ENCODE results near the gene GDPD3.
"Not testable (repeated sequence)": the region's sequence is repeated elsewhere in the genome, so short reads cannot be mapped to it uniquely, and the experiment has no call there.

The GDPD3 gene

GRCh38 chr16:30113031-30113710, at the start of gene GDPD3:
GDPD3 (minus strand) TSS chr16:30113537; CDS start chr16:30113478, 59 bp downstream.
- DNase-seq (ENCODE audit: low read depth, low spot score) = no peak

- no peak for DNase-seq (ENCODE audit: low read depth, low spot score)
Measured at GRCh38 chr16:30157214-30157613, 43.9 kb upstream of the GDPD3 start.

GRCh38 chr16:30155188-30155587, 41.9 kb upstream of the GDPD3 start:
- DNase-seq (ENCODE audit: low read depth, low spot score) = no peak

DNA sequence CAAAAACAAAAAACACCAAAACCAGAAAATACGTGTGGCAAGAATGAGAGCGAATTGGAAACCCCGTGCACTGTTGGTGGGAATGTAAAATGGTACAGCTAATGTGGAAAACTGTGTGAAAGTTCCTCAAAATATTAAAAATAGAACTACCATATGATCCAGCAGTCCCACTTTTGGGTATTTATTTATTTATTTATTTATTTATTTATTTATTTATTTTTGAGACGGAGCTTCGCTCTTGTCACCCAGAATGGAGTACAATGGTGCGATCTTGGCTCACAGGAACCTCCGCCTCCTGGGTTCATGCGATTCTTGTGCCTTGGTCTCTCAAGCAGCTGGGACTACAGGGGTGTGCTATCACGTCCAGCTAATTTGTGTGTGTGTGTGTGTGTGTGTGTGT, 39.2 kb upstream of the GDPD3 start:
- DNase-seq (ENCODE audit: low read depth, low spot score) = no peak

GRCh38 chr16:30151091-30151490, 37.8 kb upstream of the GDPD3 start:
- no peak for DNase-seq (ENCODE audit: low read depth, low spot score)

DNA sequence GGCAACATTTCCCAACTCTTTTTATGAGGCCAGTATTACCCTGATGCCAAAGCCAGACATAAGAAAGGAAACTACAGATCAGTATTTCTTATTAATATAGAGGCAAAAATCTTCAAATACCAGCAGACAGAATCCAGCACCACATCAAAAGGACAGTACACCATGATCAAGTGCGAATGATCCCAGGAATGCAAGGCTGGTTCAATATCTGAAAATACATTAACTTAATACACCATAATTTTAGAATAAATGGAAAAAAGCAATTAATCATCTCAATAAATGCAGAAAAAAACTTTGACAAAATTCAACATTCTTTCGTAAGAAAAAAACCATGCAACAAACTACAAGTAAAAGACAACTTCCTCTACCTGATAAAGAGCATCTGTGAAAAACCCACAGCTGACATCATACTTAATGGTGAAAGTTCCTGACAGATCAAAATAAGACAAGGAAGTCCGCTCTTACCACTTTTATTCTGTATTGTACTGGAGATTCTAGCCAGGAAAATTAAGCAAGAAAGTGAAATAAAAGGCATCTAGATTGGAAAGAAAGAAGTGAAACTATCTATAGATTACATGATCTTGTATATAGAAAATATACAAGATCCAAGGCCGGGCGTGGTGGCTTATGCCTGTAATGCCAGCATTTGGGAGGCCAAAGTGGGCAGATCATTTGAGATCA, 36.1 kb upstream of the GDPD3 start:
- no peak for DNase-seq (ENCODE audit: low read depth, low spot score)

DNA sequence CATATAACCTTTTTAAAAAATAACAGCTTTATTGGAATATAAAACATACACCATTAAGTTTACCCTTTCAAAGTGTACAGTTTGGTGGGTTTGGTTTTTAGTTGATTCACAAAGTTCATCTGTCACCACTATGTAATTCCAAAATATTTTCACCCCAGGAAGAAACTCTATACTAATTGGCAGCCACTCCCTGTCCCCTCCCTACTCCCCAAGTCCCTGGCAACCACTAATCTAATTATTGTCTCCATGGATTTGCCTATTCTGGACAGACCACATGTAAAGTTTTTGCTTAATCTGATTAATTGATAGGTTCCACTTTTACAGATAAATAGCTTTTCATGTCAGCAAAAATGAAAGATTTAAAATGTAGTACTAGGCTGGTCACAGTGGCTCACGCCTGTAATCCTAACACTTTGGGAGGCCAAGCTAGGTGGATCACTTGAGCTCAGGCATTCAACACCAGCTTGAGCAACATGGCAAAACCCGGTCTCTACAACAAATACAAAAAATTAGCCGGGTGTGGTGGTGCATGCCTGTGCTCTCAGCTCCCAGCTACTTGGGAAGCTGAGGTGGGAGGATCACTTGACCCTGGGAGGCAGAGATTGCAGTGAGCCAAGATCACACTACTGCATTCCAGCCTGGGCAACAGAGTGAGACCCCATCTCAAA, 34.6 kb upstream of the GDPD3 start:
- no peak for DNase-seq (ENCODE audit: low read depth, low spot score)

DNA sequence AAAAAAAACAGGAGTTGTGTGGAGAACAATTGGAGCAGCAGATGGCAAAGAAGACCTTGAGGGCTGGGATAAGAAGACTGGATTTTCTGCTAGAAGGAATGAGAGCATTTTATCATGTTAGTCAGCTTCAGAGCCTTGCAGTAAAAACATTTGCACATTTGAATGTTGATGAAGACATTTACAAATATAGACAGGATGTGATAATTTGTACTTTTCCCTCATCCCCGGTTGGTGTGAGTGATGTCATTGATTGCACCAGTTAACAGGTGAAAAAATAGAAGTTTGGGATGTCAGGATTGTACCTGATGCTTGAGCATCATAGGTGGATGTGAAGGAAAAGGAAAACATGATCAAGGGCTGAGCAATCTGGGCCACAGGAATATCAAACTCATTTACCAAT, 32.3 kb upstream of the GDPD3 start:
- DNase-seq (ENCODE audit: low read depth, low spot score) = no peak

GRCh38 chr16:30144917-30145316, 31.6 kb upstream of the GDPD3 start:
- DNase-seq (ENCODE audit: low read depth, low spot score) = no peak

DNA sequence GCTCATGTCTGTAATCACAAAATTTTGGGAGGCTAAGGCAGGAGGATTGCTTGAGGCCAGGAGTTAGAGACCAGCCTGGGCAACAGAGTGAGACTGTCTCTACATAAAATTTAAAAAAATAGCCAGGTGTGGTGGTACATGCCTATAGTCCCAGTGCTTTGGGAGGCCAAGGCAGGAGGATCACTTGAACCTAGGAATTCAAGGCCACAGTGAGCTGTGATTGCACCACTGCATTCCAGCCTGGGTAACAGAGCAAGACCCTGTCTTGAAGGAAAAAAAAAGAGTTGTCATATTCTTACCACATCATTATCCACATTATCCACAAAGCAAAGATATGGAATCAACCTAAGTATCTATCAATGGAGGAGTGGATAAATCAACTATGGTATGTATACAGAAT, 30.7 kb upstream of the GDPD3 start:
- DNase-seq (ENCODE audit: low read depth, low spot score) = no peak

DNA sequence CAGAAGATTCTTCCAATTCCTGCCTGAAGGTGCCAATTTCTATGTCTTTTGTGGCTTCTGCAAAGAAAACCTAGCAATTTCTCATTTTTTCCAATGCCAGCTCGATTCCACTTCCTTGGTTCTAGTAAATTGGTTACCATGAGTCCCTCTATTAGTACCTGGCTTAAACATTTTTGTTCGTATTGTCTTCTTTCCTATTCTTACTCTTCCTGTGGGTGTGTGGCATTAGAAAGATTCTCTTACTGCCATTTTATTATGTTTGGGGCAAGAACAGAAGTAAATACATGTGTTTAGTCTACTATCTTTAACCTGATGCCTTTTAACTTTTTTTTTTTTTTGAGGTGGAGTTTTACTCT, 30.0 kb upstream of the GDPD3 start:
- no peak for DNase-seq (ENCODE audit: low read depth, low spot score)

DNA sequence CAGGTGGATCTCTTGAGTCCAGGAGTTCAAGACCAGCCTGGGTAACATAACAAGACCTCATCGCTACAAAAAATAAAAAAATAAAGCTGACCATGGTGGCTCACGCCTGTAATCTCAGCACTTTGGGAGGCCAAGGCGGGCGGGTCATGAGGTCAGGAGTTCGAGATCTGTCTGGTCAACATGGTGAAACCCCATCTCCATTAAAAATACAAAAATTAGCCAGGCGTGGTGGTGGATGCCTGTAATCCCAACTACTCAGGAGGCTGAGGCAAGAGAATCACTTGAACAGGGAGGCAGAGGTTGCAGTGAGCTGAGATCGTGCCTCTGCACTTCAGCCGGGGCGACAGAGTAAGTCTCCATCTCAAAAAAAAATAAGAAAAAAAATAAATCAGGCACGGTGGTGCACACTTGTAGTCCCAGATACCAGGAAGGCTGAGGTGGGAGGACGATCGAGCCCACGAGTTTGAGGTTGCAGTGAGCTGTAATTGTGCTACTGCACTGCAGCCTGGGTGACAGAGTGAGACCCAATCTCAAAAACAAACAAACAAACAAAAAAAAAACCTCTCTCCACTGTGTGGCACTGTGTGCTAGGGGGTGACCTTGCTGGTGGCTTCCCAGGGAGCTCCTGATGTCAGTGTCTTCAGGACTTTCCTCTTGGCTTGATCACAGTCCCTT, 29.5 kb upstream of the GDPD3 start:
- no peak for DNase-seq (ENCODE audit: low read depth, low spot score)

DNA sequence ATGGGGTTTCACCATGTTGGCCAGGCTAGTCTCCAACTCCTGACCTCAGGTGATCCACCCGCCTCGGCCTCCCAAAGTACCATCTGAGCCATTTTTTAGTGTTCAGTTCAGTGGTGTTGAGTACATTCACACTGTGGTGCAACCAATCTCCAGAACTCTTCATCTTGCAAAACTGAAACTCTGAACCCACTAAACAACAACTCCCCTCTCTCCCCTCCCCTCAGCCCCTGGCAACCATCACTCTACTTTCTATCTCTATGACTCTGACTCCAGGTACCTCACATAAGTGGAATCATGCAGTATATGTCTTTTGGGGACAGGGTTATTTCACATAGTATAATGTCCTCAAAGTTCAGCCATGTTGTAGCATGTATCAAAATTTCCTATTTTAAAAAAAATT, 28.4 kb upstream of the GDPD3 start:
- DNase-seq (ENCODE audit: low read depth, low spot score) = no peak

GRCh38 chr16:30139583-30140481, 26.5 kb upstream of the GDPD3 start:
- no peak for DNase-seq (ENCODE audit: low read depth, low spot score)

- no peak for DNase-seq (ENCODE audit: low read depth, low spot score)
Measured at GRCh38 chr16:30137897-30138296, 24.6 kb upstream of the GDPD3 start.

DNA sequence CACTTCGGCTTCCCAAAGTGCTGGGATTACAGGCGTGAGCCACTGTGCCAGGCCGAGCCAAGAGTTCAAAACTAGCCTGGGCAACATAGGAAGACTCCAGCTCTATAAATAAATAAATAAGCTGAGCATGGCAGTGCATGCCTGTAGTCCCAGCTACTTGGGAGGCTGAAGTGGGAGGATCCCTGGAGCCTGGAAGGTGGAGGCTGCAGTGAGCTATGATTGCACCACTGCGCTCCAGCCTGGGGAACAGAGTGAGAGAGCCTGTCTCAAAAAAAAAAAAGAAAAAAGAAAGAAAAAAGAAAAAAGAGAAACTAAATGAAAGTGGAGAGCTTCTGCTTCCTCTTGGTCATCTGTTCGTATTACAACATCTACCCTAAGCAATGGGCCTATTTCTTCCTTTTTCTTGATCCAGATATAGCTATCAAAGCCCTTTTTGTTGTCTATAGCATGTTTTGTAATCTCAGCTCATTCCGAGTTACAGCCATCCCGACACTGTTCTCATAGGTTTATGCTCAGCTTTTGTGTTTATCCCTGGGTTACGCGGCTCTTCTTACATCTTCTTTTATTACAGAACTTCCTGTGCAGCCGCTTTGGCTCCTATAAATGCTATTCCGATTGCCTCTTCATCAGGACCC, 23.8 kb upstream of the GDPD3 start:
- DNase-seq (ENCODE audit: low read depth, low spot score) = no peak

DNA sequence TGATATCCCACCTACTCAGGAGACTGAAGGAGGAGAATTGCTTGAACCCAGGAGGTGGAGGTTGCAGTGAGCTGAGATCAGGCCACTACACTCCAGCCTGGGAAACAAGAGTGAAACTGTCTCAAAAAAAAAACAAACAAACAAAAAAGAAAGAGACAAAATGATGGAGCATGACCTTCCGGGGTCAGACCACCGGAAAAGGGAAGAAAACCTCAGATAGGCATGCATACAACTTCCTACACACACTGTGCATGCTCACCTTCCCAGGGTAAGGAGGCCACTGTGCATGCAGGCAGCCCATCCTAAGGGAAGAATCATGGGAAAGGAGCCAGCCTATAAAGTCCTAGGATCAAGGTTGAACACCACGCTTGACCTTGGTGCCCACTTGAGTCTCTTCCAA, 19.3 kb upstream of the GDPD3 start:
- DNase-seq (ENCODE audit: low read depth, low spot score) = no peak

GRCh38 chr16:30131869-30132475, 18.6 kb upstream of the GDPD3 start:
- DNase-seq (ENCODE audit: low read depth, low spot score) = no peak

DNA sequence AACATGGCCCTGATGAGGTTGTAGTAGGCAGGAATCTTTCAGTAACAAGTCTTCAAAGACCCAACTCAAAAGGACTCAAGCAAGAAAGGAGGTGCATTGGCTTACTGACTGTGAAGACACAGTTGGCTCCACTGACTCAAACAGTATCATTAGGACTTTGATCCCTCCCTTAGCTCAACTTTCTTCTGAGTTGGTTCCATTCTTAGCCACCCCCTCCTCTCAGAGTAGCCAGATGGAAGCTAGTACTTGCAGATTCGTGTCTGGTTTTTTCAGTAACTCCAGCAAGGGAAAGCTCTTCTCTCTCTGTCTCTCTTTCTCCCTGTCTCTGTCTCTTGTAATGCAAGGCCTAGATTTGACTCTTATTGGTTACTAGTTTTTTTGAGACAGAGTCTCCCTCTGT, 14.7 kb upstream of the GDPD3 start:
- DNase-seq (ENCODE audit: low read depth, low spot score) = no peak

- DNase-seq (ENCODE audit: low read depth, low spot score) = not testable (repeated sequence)
Measured at GRCh38 chr16:30125690-30126089, 12.4 kb upstream of the GDPD3 start.

- no peak for DNase-seq (ENCODE audit: low read depth, low spot score)
Measured at GRCh38 chr16:30124985-30125379, 11.6 kb upstream of the GDPD3 start.
